HG02970 (cell line): ENCODE results near the gene TTC28.

Experiments used
- ATAC-seq: cut with Tn5 transposase; IDR thresholded peaks from one replicate; pipeline ENCODE4 v1.9.1; 2021; ENCODE audit warnings: mild to moderate bottlenecking, moderate library complexity, moderate number of reproducible peaks; ENCODE audit not compliant: unreplicated experiment, low FRiP score

Gene TTC28

GRCh38 chr22:28019881-28020861 is 659.5 kb downstream of the TTC28 start:
- ATAC-seq, result no peak

GRCh38 chr22:28019360-28019759 is 660.3 kb downstream of the TTC28 start:
- ATAC-seq, result no peak

- ATAC-seq, result no peak
These were observed 661.1 kb downstream of the TTC28 start for GRCh38 chr22:28018461-28018927.

- ATAC-seq, result no peak
These were observed 661.8 kb downstream of the TTC28 start for GRCh38 chr22:28017859-28018258.

- no peak for ATAC-seq
These were observed 662.2 kb downstream of the TTC28 start for GRCh38 chr22:28017558-28017820.

GRCh38 chr22:28016781-28017557 is 662.7 kb downstream of the TTC28 start:
- ATAC-seq, result no peak

- no peak for ATAC-seq
These were observed 663.7 kb downstream of the TTC28 start for GRCh38 chr22:28015676-28016601.

- no peak for ATAC-seq
These were observed 664.6 kb downstream of the TTC28 start for GRCh38 chr22:28015046-28015425.

GRCh38 chr22:28014211-28015045 is 665.2 kb downstream of the TTC28 start:
- no peak for ATAC-seq

GRCh38 chr22:28013611-28014010 is 666.0 kb downstream of the TTC28 start:
- ATAC-seq, result no peak

GRCh38 chr22:28012832-28013460 is 666.7 kb downstream of the TTC28 start:
- ATAC-seq, result no peak

GRCh38 chr22:28009272-28009827 is 670.3 kb downstream of the TTC28 start:
- no peak for ATAC-seq

- no peak for ATAC-seq
These were observed 671.0 kb downstream of the TTC28 start for GRCh38 chr22:28008649-28009048.

- ATAC-seq, result no peak
These were observed 671.6 kb downstream of the TTC28 start for GRCh38 chr22:28008056-28008455.

GRCh38 chr22:28006271-28006670 is 673.4 kb downstream of the TTC28 start:
- no peak for ATAC-seq

- ATAC-seq, result no peak
These were observed 674.1 kb downstream of the TTC28 start for GRCh38 chr22:28005513-28005912.

GRCh38 chr22:28004021-28004420 is 675.6 kb downstream of the TTC28 start:
- ATAC-seq, result no peak

- no peak for ATAC-seq
These were observed 676.6 kb downstream of the TTC28 start for GRCh38 chr22:28002863-28003565.
